Measurements from ENCODE around the gene LMBR1L. TPM values are rescaled to one million over a fixed set of nuclear protein-coding genes. Genes with fewer than 3 reads are reported as not detected.
A peak's percentile ranks its signal among the peaks of the same experiment; 100 is the strongest.

The LMBR1L gene
- total and polyA plus RNA-seq, 2 of the 13 experiments (the other 11 are each of a cell fraction or from before 2014, with no cell fraction given) = 12.2 to 65.9 TPM

DNA sequence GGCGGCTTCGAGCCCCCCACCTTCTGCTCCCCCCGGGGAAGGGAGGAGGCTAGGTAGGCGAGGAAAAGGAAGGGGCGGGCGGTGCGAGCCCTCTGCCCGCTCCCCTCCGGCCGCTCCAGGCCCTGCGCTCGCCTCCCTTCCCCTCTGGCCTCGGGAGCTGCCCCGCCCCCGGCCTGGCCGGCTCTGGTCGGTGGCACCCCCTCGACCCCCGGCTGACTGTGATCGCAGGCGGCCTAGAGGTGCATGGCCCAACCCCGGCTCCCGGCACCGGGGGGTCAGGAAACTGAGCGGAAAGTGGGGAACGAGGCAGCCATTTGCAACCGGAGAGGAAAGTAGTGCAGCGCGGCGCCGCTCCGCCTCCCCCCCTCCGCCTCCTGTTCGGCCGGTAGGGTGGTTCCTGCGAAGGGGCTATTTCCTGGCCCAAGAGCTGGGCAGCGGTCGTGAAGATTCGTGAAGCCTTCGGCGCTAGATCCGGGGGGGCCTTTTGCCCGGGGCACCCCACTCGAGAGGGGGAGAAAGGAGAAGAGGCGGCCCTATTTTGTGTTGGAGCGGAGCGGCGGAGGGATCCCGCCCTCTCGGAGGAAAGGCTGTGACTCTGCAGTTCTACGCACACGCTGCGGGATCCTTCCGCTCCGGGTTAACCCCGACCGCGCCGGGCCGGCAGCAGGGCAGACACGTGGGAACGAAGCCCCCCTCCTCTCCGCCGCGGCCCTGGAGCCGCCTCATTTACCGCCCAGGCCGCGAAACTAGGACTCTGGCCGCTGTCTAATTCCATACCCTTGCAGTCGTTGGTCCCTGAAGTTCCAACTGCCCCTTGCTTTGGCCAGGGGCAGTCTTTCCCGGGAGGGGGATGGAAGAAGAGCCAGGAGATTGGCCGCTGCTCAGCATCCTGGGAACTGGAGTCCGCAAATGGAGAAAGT lies 50.1 kb downstream of the LMBR1L start, which contains the start of gene KMT2D (continued):
- TF ChIP-seq ZNF280D (CRISPR knock-in tag; IDR thresholded peaks at IDR 0.05) = peak; percentile 72
- peak; percentile 75; the same call in 1 of the 2 replicates for TF ChIP-seq MTERF4 (CRISPR knock-in tag; IDR thresholded peaks at IDR 0.05)
- TF ChIP-seq CCDC6 (CRISPR knock-in tag; IDR thresholded peaks at IDR 0.05) = peak; percentile 96
- peak; percentile 90 for TF ChIP-seq ZNF501 (CRISPR knock-in tag; IDR thresholded peaks at IDR 0.05)
- no peak for TF ChIP-seq SOX6 (IDR thresholded peaks at IDR 0.05)
- TF ChIP-seq SOX6 (CRISPR knock-in tag; IDR thresholded peaks at IDR 0.05) = peak; percentile 73
- peak; percentile 56 for TF ChIP-seq ZBTB7A (CRISPR knock-in tag; IDR thresholded peaks at IDR 0.05)
- TF ChIP-seq ZNF274 (CRISPR knock-in tag; IDR thresholded peaks at IDR 0.05) = peak; percentile 54; the same call in 1 of the 2 replicates
- no peak; the same call in 1 of the 2 replicates for TF ChIP-seq ZNF329 (CRISPR knock-in tag; IDR thresholded peaks at IDR 0.05; ENCODE audit: low read depth)
- TF ChIP-seq, protein P1, sequence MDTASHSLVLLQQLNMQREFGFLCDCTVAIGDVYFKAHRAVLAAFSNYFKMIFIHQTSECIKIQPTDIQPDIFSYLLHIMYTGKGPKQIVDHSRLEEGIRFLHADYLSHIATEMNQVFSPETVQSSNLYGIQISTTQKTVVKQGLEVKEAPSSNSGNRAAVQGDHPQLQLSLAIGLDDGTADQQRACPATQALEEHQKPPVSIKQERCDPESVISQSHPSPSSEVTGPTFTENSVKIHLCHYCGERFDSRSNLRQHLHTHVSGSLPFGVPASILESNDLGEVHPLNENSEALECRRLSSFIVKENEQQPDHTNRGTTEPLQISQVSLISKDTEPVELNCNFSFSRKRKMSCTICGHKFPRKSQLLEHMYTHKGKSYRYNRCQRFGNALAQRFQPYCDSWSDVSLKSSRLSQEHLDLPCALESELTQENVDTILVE (CRISPR knock-in tag; IDR thresholded peaks at IDR 0.05) = peak; percentile 87
- TF ChIP-seq POGZ (CRISPR knock-in tag; IDR thresholded peaks at IDR 0.05) = peak; percentile 89
- TF ChIP-seq, protein P2, sequence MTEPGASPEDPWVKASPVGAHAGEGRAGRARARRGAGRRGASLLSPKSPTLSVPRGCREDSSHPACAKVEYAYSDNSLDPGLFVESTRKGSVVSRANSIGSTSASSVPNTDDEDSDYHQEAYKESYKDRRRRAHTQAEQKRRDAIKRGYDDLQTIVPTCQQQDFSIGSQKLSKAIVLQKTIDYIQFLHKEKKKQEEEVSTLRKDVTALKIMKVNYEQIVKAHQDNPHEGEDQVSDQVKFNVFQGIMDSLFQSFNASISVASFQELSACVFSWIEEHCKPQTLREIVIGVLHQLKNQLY (CRISPR knock-in tag; IDR thresholded peaks at IDR 0.05) = no peak
- TF ChIP-seq RNF219 (CRISPR knock-in tag; IDR thresholded peaks at IDR 0.05) = peak; percentile 83; the same call in 1 of the 2 replicates
- TF ChIP-seq ZNF674 (CRISPR knock-in tag; IDR thresholded peaks at IDR 0.05; ENCODE audit: low read depth) = 0 out of 2 replicates have a peak, but pooled peaks have one; percentile 34
- no peak for TF ChIP-seq ZFP36L1 (CRISPR knock-in tag; IDR thresholded peaks at IDR 0.05)
- 0 out of 2 replicates have a peak, but pooled peaks have one; percentile 27 for TF ChIP-seq ZSCAN20 (CRISPR knock-in tag; IDR thresholded peaks at IDR 0.05; ENCODE audit: borderline replicate concordance)
- TF ChIP-seq, protein P3, sequence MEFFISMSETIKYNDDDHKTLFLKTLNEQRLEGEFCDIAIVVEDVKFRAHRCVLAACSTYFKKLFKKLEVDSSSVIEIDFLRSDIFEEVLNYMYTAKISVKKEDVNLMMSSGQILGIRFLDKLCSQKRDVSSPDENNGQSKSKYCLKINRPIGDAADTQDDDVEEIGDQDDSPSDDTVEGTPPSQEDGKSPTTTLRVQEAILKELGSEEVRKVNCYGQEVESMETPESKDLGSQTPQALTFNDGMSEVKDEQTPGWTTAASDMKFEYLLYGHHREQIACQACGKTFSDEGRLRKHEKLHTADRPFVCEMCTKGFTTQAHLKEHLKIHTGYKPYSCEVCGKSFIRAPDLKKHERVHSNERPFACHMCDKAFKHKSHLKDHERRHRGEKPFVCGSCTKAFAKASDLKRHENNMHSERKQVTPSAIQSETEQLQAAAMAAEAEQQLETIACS (CRISPR knock-in tag; IDR thresholded peaks at IDR 0.05) = 0 out of 2 replicates have a peak, but pooled peaks have one; percentile 24
- TF ChIP-seq ZNF816 (CRISPR knock-in tag; IDR thresholded peaks at IDR 0.05; ENCODE audit: borderline replicate concordance) = peak; percentile 94; the same call in 1 of the 2 replicates
- peak; percentile 70 for TF ChIP-seq NFE2L2 (IDR thresholded peaks at IDR 0.05; ENCODE audit: low read length)
